ENCODE data around the gene SUMO3.

The SUMO3 gene

DNA sequence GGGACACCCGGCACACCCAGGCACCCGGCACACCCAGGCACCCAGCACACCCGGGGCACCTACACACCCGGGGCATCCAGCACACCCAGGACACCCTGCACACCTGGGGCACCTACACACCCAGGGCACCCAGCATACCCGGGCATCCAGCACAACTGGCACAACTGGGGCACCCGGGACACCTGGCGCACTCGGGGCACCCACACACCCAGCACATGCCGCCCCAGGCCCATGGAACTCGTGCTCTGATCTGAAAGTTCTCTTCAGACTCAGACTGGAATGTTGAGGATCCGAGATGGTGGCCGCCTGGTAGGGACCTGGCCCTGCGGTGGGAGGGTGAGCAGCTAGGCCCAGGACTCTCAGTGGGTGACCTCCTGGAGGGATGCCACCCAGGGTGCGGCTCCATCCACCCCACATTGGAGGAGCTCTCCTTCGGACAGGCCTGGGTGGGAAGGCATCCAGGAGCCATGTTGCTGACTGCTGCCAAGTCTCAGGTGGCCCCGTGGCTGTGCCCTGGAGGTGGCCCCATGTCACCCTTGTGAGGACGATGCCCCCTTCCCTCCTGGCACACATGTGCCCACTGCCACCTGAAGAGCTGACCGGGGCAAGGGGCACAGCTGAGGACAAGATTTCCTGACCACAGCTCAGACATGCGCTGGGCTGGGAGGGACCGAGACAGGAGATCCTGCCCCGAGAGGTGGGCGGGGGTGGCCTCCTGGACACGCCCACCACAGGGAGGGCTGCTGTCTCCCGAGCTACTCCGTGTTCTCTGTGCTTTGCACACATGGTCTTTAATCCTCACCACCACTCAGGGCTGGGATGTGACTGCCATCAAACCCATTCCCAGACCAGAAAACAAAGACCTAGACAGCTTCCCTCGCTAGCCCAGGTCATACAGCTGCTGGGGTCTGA is 53.3 kb downstream of the SUMO3 start:
- H3K4me3 ChIP-seq (ENCODE audit: low read depth, low read length), result no peak overlapping the region
- peak; percentile 16 for DNase-seq (ENCODE audit: low read depth)
- TF ChIP-seq, protein P1, sequence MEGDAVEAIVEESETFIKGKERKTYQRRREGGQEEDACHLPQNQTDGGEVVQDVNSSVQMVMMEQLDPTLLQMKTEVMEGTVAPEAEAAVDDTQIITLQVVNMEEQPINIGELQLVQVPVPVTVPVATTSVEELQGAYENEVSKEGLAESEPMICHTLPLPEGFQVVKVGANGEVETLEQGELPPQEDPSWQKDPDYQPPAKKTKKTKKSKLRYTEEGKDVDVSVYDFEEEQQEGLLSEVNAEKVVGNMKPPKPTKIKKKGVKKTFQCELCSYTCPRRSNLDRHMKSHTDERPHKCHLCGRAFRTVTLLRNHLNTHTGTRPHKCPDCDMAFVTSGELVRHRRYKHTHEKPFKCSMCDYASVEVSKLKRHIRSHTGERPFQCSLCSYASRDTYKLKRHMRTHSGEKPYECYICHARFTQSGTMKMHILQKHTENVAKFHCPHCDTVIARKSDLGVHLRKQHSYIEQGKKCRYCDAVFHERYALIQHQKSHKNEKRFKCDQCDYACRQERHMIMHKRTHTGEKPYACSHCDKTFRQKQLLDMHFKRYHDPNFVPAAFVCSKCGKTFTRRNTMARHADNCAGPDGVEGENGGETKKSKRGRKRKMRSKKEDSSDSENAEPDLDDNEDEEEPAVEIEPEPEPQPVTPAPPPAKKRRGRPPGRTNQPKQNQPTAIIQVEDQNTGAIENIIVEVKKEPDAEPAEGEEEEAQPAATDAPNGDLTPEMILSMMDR (conservative IDR thresholded peaks at IDR 0.05; ENCODE audit: low read depth, low read length), result no peak

- TF ChIP-seq, protein P1 (conservative IDR thresholded peaks at IDR 0.05; ENCODE audit: low read depth, low read length), result no peak
- no peak for DNase-seq (ENCODE audit: low read depth)
Observed at GRCh38 chr21:44763451-44764318, 54.2 kb downstream of the SUMO3 start.

GRCh38 chr21:44763050-44763378 is 54.8 kb downstream of the SUMO3 start:
- TF ChIP-seq, protein P1 (conservative IDR thresholded peaks at IDR 0.05; ENCODE audit: low read depth, low read length), result no peak
- no peak for DNase-seq (ENCODE audit: low read depth)
- H3K4me3 ChIP-seq (ENCODE audit: low read depth, low read length), result no peak overlapping the region

More at GRCh38 chr21:44763451-44764318, 54.2 kb downstream of the SUMO3 start:
- no peak overlapping the region for H3K4me3 ChIP-seq (ENCODE audit: low read depth, low read length)

GRCh38 chr21:44762221-44763049 is 55.4 kb downstream of the SUMO3 start:
- DNase-seq (ENCODE audit: low read depth), result no peak
- TF ChIP-seq, protein P1 (conservative IDR thresholded peaks at IDR 0.05; ENCODE audit: low read depth, low read length), result no peak
- H3K4me3 ChIP-seq (ENCODE audit: low read depth, low read length), result no peak overlapping the region

DNA sequence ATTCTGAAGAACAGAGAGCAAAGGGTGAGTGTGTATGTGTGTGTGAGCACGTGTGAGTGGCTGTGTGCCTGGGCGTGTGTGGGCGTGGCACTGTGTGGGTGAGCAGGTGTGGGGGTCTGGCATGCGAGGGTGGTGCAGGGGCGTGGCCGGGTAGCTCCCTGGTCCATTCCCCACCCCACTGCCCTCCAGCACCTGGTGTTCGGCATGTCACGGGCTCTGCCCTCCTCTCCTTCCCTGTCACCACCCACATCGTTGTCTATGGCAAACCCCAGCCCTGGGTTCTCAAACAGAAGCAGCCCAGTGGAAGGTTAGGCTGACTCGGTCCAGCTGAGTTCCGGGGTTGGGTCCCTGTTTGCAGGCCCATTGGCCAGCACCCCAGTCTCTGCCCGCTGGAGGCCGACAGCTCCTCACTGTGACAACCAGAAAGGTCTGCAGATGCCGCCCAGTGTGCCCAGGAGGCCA is 56.1 kb downstream of the SUMO3 start:
- no peak for DNase-seq (ENCODE audit: low read depth)
- H3K4me3 ChIP-seq (ENCODE audit: low read depth, low read length), result no peak overlapping the region
- TF ChIP-seq, protein P1 (conservative IDR thresholded peaks at IDR 0.05; ENCODE audit: low read depth, low read length), result no peak

DNA sequence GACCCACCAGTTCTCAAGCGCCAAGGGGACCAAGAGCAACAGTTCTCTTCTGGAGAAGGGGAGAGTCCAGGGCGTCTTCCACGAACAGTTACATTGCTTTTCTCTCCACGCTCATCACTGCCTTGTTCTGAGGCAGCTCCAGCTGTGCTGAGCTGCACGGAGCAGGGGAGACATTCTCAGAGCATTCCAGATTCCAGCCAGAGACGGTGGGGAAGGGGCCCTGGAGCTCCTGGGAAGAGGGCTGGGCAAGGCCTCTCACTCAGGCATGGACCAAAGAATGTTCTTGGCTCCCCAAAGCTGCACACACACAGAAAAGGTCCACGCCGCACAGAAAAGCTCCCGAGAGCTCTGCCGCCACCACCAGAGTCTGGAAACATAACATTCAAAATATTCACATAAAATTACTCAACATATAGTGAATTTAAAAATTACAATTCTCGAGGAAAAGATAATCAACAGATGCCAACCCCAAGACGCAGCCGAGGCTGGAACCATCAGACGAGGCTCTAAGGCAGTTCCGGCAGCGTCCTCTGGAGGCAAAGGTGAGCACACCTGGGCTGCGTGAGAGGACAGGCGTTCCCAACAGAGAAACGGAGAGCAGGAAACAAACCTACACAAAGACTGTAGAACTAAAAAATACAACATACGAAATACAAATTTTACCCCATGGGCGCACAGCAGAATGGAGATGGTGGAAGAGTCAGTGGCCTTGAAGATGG is 56.7 kb downstream of the SUMO3 start:
- TF ChIP-seq, protein P1 (conservative IDR thresholded peaks at IDR 0.05; ENCODE audit: low read depth, low read length), result peak; percentile 28
- no peak for DNase-seq (ENCODE audit: low read depth)
- H3K4me3 ChIP-seq (ENCODE audit: low read depth, low read length), result no peak overlapping the region
